Smooth muscle cell of the brain vasculature (primary cell): ENCODE results near the gene RYR1.
"Not testable (repeated sequence)": the region's sequence is repeated elsewhere in the genome, so short reads cannot be mapped to it uniquely, and the experiment has no call there.

Source experiments
- DNase-seq: peaks from one replicate; pipeline ENCODE4 v3.0.0-alpha.2; 2012; ENCODE audit warnings: low read depth, low spot score

Gene RYR1

DNA sequence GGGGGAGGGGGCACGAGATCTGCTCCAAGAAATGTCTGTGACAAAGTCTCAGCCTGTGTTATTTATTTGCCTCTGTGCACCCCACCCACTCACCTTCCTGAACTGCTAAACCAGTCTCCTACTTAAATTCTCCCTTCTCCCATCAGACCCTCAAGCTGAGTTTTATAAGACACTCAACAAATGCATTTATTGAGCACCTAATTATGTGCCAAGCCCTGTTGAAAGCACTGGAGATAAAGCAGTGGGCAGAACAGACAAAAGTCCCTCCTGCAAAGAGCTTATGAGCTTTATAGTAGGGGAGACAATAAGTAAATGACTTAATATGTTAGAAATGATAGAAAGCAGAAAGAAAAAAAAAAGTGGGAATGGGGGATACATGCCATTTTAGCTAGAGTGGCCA is 34.0 kb upstream of the RYR1 start:
- DNase-seq, result no peak

DNA sequence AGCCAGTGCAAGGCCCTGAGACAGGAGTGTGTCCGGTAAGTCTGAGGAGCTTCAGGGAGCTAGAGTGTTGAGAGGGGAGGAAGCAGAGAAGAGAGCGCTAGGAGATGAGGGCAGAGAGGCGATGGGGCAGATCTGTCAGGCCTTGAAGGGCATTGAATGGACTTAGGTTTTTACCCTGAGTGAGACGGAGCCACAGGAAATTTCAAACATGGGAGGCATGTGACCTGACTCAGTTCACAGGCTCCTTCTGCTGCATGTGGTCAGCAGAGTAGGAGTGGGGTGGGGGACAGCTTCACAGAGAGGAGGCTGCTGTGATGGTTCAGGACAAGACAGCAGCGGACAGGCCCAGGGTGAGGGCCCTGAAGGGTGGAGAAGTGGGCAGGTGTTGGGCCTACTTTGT is 33.1 kb upstream of the RYR1 start:
- no peak for DNase-seq

DNA sequence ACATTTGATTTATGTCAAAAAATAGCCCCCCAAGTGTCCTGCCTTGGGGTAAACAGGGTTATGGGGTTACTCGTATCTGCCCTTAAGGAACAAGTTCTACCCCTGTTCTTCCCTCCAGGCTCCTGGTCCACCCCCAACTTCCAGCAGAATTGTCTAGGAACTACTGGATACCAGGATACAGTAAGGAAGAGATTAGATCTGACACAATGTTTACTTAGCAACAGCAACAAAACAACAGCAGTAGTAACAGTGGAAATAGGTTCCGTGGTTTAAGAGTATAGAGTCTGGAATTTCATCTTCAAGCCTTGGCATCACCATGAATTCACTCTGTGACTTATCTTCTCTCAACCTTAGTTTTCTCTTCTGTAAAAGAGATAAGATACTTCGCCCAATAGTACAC is 32.3 kb upstream of the RYR1 start:
- no peak for DNase-seq

DNA sequence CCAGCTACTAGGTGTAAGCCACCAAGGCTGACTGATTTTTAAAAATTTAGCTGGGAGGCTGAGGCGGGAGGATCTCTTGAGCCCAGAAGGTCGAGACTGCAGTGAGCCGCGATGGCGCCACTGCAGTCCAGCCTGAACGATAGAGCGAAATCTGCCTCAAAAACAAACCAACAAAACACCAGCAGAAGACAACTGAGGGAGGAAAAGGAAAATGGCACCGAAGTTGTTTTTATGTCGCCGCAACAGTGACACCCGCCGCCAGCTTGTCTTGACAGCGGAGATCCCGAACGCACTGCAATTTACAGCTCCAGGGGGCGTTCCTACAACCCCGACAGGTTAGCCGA is 30.9 kb upstream of the RYR1 start:
- no peak for DNase-seq

DNA sequence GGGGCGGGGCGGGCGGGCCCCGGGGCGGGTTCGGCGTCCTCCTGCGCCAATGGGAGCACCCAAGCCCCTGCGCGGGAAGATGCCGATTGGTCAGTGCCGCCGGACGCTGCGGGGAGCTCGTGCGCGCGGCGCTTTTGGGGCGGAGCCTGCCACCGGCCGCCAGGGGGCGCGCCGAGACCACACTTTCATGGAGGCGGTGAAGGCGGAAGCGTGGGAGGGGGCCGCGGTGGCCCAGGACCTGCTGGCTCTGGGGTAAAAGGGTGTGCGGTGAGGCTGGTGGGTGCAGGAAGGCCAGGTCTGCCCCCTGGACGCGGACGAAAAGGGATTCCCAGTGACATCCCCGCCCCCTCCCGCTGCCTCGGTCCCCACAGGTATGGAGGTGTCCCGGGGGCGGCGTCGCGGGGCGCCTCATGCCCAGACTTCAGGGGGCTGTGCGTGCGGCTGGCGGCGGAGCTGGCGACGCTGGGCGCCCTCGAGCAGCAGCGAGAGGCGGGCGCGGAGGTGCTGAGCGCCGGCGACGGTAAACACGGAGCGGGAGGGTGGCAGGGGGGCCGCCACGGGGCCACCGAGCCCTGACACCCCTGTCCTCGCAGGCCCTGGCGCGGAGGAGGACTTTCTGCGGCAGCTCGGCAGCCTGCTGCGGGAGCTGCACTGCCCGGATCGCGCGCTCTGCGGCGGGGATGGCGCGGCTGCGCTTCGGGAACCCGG is 30.4 kb upstream of the RYR1 start, which contains the start of gene FAM98C:
TSS of gene FAM98C (plus strand) at position 127 of the 708 bp plus-strand sequence. CDS start at position 188, 61 bp downstream.
- DNase-seq, result peak; percentile 85

DNA sequence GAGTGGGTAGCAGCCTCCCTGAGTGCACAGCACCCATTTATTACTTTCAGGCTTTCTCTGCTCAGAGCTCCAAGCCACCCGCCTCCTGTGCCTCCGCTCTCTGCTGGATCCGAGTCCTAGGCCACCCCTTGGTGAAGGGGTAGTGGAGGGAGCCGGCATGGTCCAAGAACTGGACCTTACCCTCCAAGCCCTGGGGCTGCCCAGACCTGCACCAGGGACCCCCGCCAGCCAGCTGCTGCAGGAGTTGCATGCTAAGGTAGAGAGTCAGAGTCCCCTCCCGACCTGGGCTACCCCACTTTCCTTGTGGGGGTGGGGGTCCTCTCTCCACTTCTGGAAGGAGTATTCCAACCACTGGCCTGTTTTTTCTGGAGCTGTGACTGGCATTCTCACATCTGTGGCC is 28.6 kb upstream of the RYR1 start:
- DNase-seq, result no peak

DNA sequence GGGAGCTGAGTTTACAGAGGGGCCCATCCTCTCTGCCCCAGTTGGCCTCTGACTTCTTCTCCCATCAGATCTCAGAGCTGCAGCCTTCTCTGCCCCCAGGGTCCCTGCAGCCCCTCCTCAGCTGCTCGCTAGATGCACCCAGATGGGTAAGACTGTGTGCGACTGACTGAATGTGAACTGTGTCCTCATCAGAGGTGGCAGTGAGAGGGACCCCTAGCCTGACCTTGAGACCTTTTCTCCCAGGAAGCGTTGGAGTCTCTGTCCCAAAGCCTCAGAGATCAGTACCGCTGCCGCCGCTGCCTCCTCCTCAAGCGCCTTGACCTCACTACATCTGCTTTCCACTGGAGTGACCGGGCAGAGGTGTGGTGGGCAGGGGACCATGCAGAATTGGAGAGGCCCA is 28.2 kb upstream of the RYR1 start:
- no peak for DNase-seq

DNA sequence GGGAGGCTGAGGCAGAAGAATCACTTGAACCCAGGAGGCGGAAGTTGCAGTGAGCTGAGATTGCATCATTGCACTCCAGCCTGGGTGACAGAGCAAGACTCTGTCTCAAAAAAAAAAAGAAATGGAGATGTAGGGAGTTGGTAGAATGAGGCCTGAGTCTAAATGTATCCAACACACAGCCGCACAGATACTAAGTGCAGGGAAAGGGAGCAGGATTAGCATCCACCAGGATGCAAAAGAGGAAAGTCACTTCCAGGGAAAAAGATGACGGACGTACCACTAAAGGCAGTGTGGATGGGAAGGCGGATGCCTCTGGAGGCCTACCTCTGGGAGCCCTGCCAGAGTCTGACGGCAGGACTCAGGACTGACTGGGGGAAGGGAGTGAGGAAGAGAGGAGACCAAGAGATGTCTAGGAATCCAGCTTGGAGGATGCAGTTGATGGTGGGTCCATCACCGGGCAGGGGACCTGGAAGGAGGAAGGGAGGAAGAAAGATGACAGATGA is 23.8 kb upstream of the RYR1 start:
- DNase-seq, result no peak

DNA sequence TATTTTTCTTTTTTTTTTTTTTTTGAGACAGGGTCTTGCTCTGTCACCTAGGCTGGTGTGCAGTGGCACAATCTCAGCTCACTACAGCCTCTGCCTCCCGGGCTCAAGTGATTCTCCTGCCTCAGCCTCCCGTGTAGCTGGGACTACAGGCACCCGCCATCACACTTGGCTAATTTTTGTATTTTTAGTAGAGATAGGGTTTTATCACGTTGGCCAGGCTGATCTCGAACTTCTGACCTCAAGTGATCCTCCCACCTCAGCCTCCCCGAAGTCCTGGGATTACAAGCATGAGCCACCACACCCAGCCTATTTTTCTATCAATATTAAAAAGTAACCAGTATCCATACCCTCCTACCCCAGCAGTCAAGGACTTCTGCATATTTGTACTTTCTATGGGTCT is 23.1 kb upstream of the RYR1 start:
- not testable (repeated sequence) for DNase-seq

DNA sequence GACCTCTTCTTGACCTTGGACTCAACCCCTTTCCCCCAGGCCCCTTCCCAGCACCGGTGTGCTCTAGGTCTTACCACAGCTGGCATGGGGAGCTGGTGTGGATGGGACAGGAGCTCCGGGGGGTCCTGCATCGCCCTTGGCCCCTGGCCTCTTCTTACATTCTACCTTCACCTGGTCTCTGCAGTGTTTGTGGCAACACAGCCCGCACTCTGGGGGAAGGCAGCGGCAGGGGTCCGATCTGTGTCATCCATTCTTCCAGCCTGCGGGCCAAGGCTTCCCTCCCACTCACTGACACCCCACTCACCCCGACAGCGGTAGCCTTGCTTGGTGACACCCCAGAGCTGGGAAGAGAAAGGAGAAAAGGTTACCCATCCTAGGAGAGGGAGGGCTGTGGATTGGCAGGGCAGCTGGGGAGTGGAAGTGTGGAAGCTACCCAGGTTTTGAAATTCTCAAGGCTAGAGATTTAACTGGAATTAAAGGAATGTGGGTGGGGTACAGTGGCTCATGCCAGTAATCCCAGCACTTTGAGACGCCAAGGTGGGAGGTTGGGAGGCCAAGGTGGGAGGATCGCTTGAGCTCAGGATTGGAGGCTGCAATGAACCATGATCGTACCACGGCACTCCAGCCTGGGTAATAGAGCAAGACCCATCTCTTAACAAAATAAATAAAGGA is 22.3 kb upstream of the RYR1 start:
- no peak for DNase-seq

DNA sequence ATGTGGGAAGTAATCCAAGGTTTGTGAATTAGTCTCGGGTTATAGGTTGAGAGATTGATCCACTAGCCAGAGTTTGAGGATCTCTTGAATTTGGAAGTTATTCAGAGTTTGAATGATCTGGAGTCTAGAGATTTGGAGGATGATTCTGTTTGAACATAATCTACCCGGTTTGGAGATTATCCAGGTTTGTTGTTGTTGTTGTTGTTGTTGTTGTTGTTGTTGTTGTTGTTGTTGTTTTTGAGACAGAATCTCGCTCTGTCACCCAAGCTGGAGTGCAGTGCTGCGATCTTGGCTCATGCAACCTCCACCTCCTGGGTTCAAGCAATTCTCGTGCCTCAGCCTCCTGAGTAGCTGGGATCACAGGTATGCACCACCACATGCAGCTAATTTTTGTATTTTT is 21.6 kb upstream of the RYR1 start:
- not testable (repeated sequence) for DNase-seq

DNA sequence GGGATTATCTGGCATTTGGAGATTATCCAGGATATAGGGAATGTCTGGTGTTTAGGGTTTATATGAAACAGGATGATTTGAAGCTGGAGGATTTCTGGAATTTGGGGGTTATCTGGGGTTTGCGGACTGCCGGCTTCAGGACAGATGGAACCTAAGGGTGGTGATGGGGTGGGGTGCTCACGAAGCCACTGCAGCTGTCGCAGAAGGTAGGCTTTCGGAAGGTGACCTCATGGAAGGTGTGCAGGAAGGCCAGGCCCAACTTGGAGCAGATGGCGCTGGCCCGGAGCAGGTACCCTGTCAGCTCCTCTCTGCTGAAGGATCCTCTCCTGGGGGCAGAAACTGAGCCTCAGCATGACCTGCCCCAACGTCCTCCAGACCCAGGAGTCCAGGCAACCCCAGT is 21.0 kb upstream of the RYR1 start:
- DNase-seq, result no peak

DNA sequence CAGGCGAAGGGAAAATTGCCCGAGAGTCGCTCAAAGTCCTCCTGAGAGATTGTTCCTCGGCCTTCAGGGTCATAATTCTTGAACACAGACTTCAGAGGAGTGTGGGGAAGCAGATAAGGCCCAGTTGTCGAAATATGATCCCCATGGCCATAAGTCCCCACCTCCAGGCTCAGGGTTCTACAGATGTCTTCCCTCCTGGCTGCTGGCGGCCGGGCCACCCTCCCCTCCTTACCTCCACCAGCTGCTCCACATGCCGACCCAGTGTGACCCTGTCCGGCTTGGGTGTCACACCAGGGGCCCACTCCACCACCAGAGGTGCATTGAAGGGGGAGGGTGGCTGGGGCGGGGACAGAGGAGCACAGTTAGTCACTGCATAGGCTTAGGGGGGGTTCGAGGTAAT is 20.5 kb upstream of the RYR1 start:
- no peak for DNase-seq

DNA sequence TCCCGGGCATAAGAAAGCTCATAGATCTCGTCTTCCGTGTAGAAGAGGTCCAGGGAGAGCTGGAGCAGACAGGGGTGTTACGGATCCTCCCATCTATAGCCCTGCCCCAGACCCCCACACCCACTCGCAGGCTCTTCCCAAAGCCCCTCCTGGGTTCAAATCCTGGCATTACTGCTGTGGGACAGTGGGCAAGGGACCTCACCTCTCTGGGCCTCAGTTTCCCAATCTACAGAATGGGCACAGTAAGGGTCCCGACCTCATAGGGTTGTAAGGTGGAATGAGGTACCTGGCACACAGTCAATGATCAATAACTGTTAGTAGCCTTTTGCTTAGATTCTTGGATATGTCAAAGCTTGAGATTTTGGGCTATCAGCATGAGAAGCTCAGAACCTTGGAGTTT is 20.1 kb upstream of the RYR1 start:
- DNase-seq, result no peak

DNA sequence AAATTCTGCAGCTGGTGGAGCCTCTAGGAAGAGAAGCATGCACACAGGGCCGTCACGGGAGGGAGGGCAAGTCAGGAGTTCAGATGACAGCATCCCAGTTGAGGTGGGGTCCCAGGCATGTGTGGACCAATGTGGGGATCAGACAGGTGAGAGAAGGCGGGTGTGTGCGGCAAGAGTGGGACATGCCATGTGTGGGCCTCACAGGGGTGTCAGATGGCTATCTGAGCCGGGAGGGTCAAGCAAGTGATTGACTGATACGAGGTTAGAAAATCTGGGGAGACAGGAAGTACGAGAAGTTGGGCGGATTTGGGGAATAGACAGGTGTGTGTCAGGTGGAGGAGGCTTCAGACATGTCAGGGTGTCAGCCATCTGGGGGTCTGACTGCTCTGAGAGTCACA is 16.3 kb upstream of the RYR1 start:
- no peak for DNase-seq

DNA sequence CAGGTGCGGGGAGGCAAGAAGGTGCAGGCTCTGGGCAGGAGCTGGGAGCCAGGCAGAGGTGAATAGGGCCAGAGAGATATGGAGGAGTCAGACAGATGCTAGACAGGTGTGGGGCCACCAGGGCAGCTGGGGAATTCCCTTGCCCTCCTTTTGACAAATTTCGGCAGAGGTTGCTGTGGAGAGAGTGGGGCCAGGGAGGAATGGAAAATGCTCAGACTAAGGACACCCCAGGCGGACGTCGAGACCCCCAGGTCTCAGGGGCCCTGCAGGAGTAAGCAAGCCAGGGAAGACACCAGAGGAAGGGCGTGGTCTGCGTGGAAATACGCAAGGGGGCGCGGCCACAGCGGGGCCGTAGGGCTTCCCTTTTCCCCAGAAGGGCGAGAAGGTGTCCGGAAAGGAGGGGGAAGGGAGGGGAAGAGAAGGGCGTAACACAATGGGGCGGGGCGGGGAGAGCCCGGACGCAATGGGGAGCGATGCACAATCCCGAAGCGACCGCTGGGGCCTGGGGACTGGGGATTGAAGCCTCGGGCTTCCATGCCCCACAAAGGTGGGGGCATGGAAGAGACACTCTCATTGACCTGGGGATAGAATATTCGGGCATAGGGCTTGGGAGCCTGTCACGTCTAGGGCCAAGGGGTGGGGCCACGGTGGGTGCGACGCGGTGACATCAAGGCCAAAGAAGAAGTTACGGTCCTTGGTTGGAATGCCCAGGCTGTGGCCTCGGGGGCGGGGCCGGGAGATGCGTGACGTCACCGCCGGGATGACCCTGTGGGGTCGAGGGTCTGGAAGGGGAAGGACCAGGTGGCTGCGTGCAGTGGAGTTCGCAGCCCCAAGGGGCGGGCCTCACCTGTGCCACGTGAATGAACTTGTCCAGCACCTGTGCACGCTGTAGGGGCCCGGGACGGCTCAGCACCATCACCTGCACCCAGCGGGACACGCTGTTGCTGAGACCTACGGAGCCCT is 15.7 kb upstream of the RYR1 start:
- no peak for DNase-seq

DNA sequence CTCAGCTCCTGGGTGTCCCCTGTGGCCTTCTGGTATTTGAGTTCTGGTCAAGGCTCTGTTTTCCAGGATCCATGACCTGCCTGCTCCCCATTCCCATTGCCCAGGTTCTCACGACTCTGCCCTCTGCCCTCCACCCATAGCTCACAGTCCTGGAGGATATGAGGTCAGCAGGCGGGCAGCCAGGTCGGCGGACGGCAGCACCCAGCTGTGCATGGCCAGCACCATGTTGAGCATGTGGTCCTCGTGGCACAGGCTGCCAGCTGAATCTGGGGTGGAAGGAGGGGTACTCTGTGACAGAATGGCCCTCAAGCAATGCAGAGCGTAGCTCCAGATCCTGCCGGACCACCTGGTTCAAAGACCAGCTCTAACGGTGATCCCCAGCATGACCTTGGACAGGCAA is 12.6 kb upstream of the RYR1 start:
- DNase-seq, result no peak

DNA sequence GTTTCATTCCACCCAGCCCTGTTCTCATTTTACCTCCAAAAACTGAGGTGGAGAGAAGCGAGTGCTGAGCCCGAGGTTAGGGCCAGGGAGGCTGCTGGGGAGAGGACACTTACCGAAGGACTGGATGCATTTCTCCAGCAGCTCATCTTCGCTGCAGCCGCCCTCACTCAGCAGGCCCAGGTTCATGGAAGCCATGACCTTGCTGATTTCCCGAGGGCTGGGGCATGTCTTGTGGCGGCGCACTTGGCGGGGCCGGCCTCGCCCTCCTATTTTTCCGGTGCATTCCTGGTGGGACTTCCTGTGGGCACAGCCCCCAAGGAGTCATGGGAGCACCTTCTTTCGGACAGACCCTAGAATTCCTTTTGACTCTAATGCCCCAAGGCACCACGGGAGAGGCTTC is 11.6 kb upstream of the RYR1 start:
- no peak for DNase-seq

DNA sequence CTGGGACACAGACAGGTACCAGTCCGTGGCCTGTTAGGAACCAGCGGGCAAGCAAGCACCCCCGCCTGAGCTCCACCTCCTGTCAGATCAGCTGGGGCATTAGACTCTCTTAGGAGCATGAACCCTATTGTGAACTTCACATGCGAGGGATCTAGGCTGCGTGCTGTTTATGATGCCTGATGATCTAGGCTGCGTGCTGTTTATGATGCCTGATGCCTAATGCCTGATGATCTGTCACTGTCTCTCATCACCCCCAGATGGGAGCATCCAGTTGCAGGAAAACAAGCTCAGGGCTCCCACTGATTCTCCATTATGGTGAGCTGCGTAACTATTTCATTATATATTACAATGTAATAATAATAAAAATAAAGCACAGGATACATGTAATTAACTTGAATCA is 11.1 kb upstream of the RYR1 start:
- DNase-seq, result no peak

DNA sequence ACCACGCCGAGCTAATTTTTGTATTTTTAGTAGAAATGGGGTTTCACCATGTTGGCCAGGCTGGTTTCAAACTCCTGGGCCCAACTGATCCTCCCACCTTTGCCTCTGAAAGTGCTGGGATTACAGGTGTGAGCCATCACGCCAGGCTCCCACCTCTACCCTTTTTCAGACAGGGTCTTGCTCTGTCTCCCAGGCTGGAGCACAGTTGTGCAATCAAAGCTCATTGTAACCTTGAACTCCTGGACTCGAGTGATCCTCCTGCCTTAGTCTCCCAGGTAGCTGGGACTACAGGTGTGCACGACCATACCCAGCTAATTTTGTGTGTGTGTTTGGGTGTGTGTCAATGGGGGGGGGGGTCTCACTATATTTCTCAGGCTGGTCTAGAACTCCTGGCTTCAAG is 9.2 kb upstream of the RYR1 start:
- no peak for DNase-seq

DNA sequence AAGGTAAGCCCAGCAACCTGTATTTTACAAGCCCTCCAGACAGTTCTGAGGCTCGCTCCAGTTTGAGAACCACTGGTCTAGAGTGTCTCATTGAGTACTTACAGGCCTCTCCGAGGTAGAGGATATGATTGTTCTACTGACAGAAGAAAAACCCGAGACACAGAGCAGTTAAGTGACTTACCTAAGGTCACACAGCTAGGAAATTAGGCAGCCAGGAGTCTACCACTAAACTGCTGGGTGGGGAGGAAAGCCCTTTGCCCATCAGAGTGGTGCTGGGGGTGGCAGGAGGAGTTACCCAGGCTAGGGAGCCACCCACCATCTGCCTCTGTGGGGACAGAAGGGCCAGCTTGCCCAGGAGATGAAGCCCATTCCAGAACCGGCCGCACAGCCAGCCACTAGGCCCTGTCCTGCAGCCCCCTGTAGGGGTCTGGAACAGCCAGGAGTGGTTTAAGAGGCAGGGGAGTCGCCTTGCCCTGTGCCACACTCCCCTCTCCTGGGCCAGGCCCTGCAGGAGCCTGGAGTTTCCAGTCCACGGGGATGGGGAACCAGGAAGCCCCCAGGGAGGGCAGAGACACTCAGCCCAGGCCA is 8.2 kb upstream of the RYR1 start:
- DNase-seq, result no peak
